OCI-LY1 (cell line): Measurements from ENCODE around the gene NSFL1C.

Experiments used
- CTCF ChIP-seq: fragments of 200-600 bp; sonication (generic), shearing (Covaris generic); IDR thresholded peaks from 2 replicates; pipeline ENCODE4 v1.5.1; 2017; ENCODE audit warnings: mild to moderate bottlenecking, antibody characterized with exemption, low read length, moderate library complexity, mixed read lengths
- EZH2 ChIP-seq: fragments of 200-600 bp; sonication (generic), shearing (Covaris generic); IDR thresholded peaks from 2 replicates; pipeline ENCODE4 v1.8.0; 2017; ENCODE audit warnings: borderline replicate concordance, mixed run types, mild to moderate bottlenecking, antibody characterized with exemption, low read length, moderate library complexity, mixed read lengths

DNA sequence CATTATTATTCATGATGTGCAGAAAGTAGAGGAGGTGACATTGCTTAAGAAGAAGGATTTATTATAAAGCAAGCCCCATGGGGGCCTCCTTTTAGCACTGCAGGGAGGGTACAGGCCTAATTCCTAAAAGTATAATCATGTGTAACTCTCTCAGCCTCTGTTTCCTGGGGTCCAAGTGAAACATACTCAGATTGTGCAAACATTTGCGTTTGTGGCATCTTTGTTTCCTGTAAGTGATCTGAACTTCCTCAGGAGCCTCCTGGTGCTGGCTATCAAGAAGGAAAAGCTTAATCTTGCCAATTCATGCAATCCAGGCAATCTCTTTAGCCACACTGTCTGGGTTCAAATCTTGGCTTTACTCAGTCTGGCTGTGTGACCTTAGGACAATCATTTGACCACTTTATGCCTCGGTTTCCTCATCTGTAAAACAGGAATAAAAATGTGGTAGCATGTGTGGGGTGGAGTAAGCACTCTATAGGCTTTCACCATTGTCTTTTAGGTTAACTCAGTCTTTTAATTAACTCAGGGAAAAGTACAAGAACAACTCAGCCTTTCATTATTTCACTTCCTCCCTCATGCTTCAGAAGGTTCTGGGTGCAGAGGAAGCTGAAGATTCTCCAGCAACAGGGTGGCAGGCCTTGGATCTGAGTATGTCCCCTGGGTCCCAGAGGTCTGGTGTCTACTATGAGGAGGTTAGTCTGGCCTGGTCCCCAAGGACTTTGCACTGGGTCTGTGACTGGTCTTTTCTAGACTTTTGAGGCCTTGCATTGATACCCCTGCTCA, 25.4 kb upstream of the NSFL1C start:
- TF ChIP-seq CTCF (no peak), EZH2 (no peak)
